Ovary (tissue), 3 donors: Measurements from ENCODE around the gene TAOK1.

ENCODE experiments used
- POLR2A ChIP-seq: fragments of 450-650 bp; IDR thresholded peaks from one replicate; pipeline ENCODE4 v1.6.1; 2017; ENCODE audit warnings: antibody characterized with exemption, mild to moderate bottlenecking, moderate library complexity
- TF ChIP-seq, protein P1 (sequence below), 3 donors: fragments of 450-650 bp in 2 of 3; fragments of 200-600 bp in 1 of 3; IDR thresholded peaks; one replicate each; pipeline versions ENCODE4 v1.5.1 to v1.8.0; 2016 to 2022; ENCODE audit warnings: antibody characterized with exemption in 3 of 3, mild to moderate bottlenecking in 1 of 3
- donor health status: DM: no; HTN: no; CAD: no.

DNA sequence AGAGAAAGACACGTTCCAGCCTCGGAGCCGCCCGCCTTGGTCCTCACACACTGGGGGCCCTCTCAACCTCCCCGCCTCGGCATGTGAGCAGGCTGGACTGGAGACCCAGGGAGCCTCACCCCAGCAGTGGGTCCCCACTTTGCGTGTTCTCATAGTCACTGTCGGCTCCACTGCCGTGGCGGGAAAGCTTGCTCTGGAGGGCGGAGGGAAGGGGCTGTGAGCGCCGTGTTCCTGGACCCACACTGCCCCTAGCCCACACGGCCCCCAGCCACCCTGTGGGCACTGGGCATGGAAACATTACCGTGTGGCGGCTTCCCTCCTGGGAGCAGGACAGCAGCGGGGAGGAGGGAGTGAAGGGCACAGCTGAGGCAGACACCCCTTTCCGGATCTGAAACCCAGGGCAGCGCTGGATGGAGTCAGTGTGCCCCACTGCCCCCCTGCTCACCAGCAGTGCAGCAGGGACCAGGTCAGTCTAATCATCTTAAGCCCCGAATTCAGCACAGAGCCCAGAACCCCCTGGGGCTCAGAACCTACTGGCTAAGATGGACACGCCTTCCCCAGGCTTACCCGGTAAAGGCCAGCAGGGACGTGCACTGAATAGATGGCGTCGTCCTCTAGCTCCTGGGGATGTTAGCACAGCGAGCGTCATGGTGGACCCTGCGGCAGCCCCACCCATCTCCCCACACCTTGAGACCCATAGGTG lies 185.5 kb downstream of the TAOK1 start:
- TF ChIP-seq, protein P1, sequence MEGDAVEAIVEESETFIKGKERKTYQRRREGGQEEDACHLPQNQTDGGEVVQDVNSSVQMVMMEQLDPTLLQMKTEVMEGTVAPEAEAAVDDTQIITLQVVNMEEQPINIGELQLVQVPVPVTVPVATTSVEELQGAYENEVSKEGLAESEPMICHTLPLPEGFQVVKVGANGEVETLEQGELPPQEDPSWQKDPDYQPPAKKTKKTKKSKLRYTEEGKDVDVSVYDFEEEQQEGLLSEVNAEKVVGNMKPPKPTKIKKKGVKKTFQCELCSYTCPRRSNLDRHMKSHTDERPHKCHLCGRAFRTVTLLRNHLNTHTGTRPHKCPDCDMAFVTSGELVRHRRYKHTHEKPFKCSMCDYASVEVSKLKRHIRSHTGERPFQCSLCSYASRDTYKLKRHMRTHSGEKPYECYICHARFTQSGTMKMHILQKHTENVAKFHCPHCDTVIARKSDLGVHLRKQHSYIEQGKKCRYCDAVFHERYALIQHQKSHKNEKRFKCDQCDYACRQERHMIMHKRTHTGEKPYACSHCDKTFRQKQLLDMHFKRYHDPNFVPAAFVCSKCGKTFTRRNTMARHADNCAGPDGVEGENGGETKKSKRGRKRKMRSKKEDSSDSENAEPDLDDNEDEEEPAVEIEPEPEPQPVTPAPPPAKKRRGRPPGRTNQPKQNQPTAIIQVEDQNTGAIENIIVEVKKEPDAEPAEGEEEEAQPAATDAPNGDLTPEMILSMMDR (IDR thresholded peaks at IDR 0.05), result no peak
- no peak for TF ChIP-seq POLR2A
